ENCODE data around the gene CMIP. TPM values are rescaled to one million over a fixed set of nuclear protein-coding genes. Genes with fewer than 3 reads are reported as not detected.
A peak's percentile ranks its signal among the peaks of the same experiment; 100 is the strongest.

Gene CMIP
- total RNA-seq, 1 experiment from 2014 or later = 68.0 TPM

DNA sequence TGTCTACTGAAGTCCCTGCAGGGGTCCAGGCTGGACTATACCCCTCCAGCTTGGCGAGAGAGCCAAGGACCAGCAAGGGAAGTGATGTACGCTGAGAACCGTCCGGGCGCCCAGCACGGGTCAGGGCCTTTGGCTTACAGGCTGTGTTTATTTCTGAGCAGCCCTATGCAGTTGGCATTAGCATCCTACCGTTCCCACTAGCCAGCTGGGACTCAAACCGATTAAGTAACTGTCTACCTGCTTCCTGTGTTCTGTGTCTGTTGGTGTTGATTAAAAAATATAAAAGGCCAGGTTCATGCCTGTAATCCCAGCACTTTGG, 73.8 kb downstream of the CMIP start:
- ChIA-PET CTCF (no interaction called here), POLR2A (no interaction called here)
- intact Hi-C loops (cut with micrococcal nuclease; ENCODE audit: unreplicated experiment) = no loop called here
- Histone ChIP-seq H3K4me1 (peaks cover 17% of the 10 kb centered on the region), H3K4me3 (ENCODE audit: low read depth, low read length) (no peak overlapping the region), H3K9me3 (no peaks in the 10 kb centered on the region), H3K36me3 (ENCODE audit: control insufficient read depth, insufficient read depth, low read length) (0 out of 2 replicates have a peak, but pooled peaks cover 2% of the 10 kb centered on the region), H3K27me3 (replicated peaks; ENCODE audit: control insufficient read depth, insufficient read depth, low read length) (no peaks in the 10 kb centered on the region)
- peaks cover 29% of the 10 kb centered on the region for H3K36me3 Mint-ChIP-seq (ENCODE audit: insufficient read depth, unreplicated experiment)
- no peak overlapping the region for H3K4me3 Mint-ChIP-seq (ENCODE audit: unreplicated experiment)
- DNase-seq = no peak
- no peaks in the 10 kb centered on the region for H3K9me3 Mint-ChIP-seq (ENCODE audit: unreplicated experiment)
- H3K27me3 Mint-ChIP-seq (ENCODE audit: insufficient read depth, unreplicated experiment) = no peaks in the 10 kb centered on the region
- BruUV-seq (replicated peaks) = no TSS peak
- TF ChIP-seq, protein P1, sequence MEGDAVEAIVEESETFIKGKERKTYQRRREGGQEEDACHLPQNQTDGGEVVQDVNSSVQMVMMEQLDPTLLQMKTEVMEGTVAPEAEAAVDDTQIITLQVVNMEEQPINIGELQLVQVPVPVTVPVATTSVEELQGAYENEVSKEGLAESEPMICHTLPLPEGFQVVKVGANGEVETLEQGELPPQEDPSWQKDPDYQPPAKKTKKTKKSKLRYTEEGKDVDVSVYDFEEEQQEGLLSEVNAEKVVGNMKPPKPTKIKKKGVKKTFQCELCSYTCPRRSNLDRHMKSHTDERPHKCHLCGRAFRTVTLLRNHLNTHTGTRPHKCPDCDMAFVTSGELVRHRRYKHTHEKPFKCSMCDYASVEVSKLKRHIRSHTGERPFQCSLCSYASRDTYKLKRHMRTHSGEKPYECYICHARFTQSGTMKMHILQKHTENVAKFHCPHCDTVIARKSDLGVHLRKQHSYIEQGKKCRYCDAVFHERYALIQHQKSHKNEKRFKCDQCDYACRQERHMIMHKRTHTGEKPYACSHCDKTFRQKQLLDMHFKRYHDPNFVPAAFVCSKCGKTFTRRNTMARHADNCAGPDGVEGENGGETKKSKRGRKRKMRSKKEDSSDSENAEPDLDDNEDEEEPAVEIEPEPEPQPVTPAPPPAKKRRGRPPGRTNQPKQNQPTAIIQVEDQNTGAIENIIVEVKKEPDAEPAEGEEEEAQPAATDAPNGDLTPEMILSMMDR (IDR thresholded peaks at IDR 0.05; ENCODE audit: insufficient read depth in 1 of 2, low read depth in 1 of 2, low read length in 1 of 2, severe bottlenecking in 1 of 2, unreplicated experiment in 1 of 2) = no peak
- H3K27ac Mint-ChIP-seq (ENCODE audit: unreplicated experiment) = no peak overlapping the region
- peaks cover 21% of the 10 kb centered on the region for H3K4me1 Mint-ChIP-seq (ENCODE audit: low read depth, unreplicated experiment)

- Mint-ChIP-seq H3K27ac (ENCODE audit: unreplicated experiment) (peak overlapping the region; percentile 66), H3K27me3 (ENCODE audit: insufficient read depth, unreplicated experiment) (no peaks in the 10 kb centered on the region), H3K9me3 (ENCODE audit: unreplicated experiment) (no peaks in the 10 kb centered on the region), H3K4me1 (ENCODE audit: low read depth, unreplicated experiment) (peaks cover 12% of the 10 kb centered on the region), H3K4me3 (ENCODE audit: unreplicated experiment) (no peak overlapping the region), H3K36me3 (ENCODE audit: insufficient read depth, unreplicated experiment) (peaks cover 25% of the 10 kb centered on the region)
- H3K4me3 ChIP-seq (ENCODE audit: low read depth, low read length) = no peak overlapping the region
- no TSS peak for BruUV-seq (replicated peaks)
- TF ChIP-seq, protein P1 (IDR thresholded peaks at IDR 0.05; ENCODE audit: insufficient read depth in 1 of 2, low read depth in 1 of 2, low read length in 1 of 2, severe bottlenecking in 1 of 2, unreplicated experiment in 1 of 2) = no peak
- peaks cover 6% of the 10 kb centered on the region for H3K4me1 ChIP-seq
- H3K9me3 ChIP-seq = no peaks in the 10 kb centered on the region
- POLR2A ChIA-PET = no interaction called here
- DNase-seq = no peak
- intact Hi-C loops (cut with micrococcal nuclease; ENCODE audit: unreplicated experiment) = no loop called here
- CTCF ChIA-PET = no interaction called here
- peaks cover 2% of the 10 kb centered on the region; the same call in 1 of the 2 replicates for H3K36me3 ChIP-seq (ENCODE audit: control insufficient read depth, insufficient read depth, low read length)
- no peaks in the 10 kb centered on the region for H3K27me3 ChIP-seq (replicated peaks; ENCODE audit: control insufficient read depth, insufficient read depth, low read length)
Observed at GRCh38 chr16:81519301-81520150, 74.9 kb downstream of the CMIP start.

DNA sequence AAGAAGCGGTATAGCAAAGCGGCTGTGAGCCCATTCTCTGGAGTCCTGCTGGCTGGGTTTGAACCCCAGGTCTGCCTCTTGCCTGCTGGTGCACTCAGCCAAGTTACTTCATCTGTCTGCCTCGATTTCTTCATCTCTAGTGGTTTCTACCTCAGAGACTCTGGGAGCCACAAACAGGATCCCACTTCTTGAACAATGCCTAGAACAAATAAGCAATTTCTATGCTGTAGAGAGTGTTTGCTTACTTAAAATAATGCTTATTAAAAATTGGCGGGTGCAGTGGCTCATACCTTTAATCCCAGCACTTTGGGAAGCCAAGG, 75.5 kb downstream of the CMIP start:
- TF ChIP-seq, protein P1 (IDR thresholded peaks at IDR 0.05; ENCODE audit: insufficient read depth in 1 of 2, low read depth in 1 of 2, low read length in 1 of 2, severe bottlenecking in 1 of 2, unreplicated experiment in 1 of 2) = no peak
- intact Hi-C loops (cut with micrococcal nuclease; ENCODE audit: unreplicated experiment) = no loop called here
- peaks cover 12% of the 10 kb centered on the region for H3K4me1 Mint-ChIP-seq (ENCODE audit: low read depth, unreplicated experiment)
- Histone ChIP-seq H3K4me1 (peaks cover 4% of the 10 kb centered on the region; the same call in 1 of the 2 replicates), H3K9me3 (no peaks in the 10 kb centered on the region), H3K4me3 (ENCODE audit: low read depth, low read length) (no peak overlapping the region), H3K27me3 (replicated peaks; ENCODE audit: control insufficient read depth, insufficient read depth, low read length) (no peaks in the 10 kb centered on the region), H3K36me3 (ENCODE audit: control insufficient read depth, insufficient read depth, low read length) (no peaks in the 10 kb centered on the region; the same call in 1 of the 2 replicates)
- BruUV-seq (replicated peaks) = no TSS peak
- H3K27ac Mint-ChIP-seq (ENCODE audit: unreplicated experiment) = peak overlapping the region; percentile 66
- peaks cover 28% of the 10 kb centered on the region for H3K36me3 Mint-ChIP-seq (ENCODE audit: insufficient read depth, unreplicated experiment)
- POLR2A ChIA-PET = no interaction called here
- H3K4me3 Mint-ChIP-seq (ENCODE audit: unreplicated experiment) = no peak overlapping the region
- no peak for DNase-seq
- CTCF ChIA-PET = no interaction called here
- no peaks in the 10 kb centered on the region for H3K9me3 Mint-ChIP-seq (ENCODE audit: unreplicated experiment)
- H3K27me3 Mint-ChIP-seq (ENCODE audit: insufficient read depth, unreplicated experiment) = no peaks in the 10 kb centered on the region
